ENCODE measurements around the gene ZNF37A. TPM values are rescaled to one million over a fixed set of nuclear protein-coding genes. Genes with fewer than 3 reads are reported as not detected.
"Not testable (repeated sequence)": the region's sequence is repeated elsewhere in the genome, so short reads cannot be mapped to it uniquely, and the experiment has no call there.

The ZNF37A gene
- 10 to 100 TPM; 15.9 to 19.5 TPM for total RNA-seq
- long read RNA-seq, donor 1, partial matches to known transcripts: 0 of 2 reads
- long read RNA-seq, donor 1, other reads (novel, unspliced or antisense): 2 of 2 reads
- long read RNA-seq, donor 2, full-length matches to known transcripts: 1 of 11 reads
- long read RNA-seq, donor 2, partial matches to known transcripts: 2 of 11 reads
- long read RNA-seq, donor 2, other reads (novel, unspliced or antisense): 8 of 11 reads

- peak; percentile 97 for DNase-seq (ENCODE audit: low spot score)
- intact Hi-C loops (cut with DNase I): no loop called here
These were observed at the start of gene ZNF37A for GRCh38 chr10:38094158-38094926. TSS of gene ZNF37A (plus strand) at chr10:38094337. CDS start at chr10:38096618, 2,281 bp downstream.

GRCh38 chr10:38045129-38045528 is 49.0 kb upstream of the ZNF37A start:
- no peak for DNase-seq (ENCODE audit: low spot score)
- intact Hi-C loops (cut with DNase I): no loop called here

- DNase-seq (ENCODE audit: low spot score): no peak
- intact Hi-C loops (cut with DNase I): no loop called here
These were observed 46.5 kb upstream of the ZNF37A start for GRCh38 chr10:38047666-38048065.

GRCh38 chr10:38050212-38050611 is 43.9 kb upstream of the ZNF37A start:
- DNase-seq (ENCODE audit: low spot score): no peak
- intact Hi-C loops (cut with DNase I): no loop called here

GRCh38 chr10:38054361-38054797 is 39.8 kb upstream of the ZNF37A start:
- intact Hi-C loops (cut with DNase I): no loop called here
- DNase-seq (ENCODE audit: low spot score): no peak

GRCh38 chr10:38055274-38055894 is 38.8 kb upstream of the ZNF37A start:
- intact Hi-C loops (cut with DNase I); DNase-seq (ENCODE audit: low spot score): not testable (repeated sequence)

- intact Hi-C loops (cut with DNase I): loop anchor here in 1 of 2 donors (2.0 kb wide), 1 partner anchor 19 kb away; no protein-coding TSS in a partner anchor
- DNase-seq (ENCODE audit: low spot score): not testable (repeated sequence)
These were observed 24.5 kb upstream of the ZNF37A start for GRCh38 chr10:38069663-38070062.

- DNase-seq (ENCODE audit: low spot score): no peak
- intact Hi-C loops (cut with DNase I): no loop called here
These were observed 23.6 kb upstream of the ZNF37A start for GRCh38 chr10:38070501-38070900.

- intact Hi-C loops (cut with DNase I): no loop called here
- DNase-seq (ENCODE audit: low spot score): no peak
These were observed 21.6 kb upstream of the ZNF37A start for GRCh38 chr10:38072552-38072951.

- no peak for DNase-seq (ENCODE audit: low spot score)
- intact Hi-C loops (cut with DNase I): no loop called here
These were observed 17.4 kb upstream of the ZNF37A start for GRCh38 chr10:38076687-38077086.

- DNase-seq (ENCODE audit: low spot score); intact Hi-C loops (cut with DNase I): not testable (repeated sequence)
These were observed 819 bp upstream of the ZNF37A start for GRCh38 chr10:38093318-38093717.

GRCh38 chr10:38093816-38094157 is 350 bp upstream of the ZNF37A start:
- DNase-seq (ENCODE audit: low spot score): no peak
- intact Hi-C loops (cut with DNase I): no loop called here

GRCh38 chr10:38094927-38095574 is 914 bp downstream of the ZNF37A start:
- no peak for DNase-seq (ENCODE audit: low spot score)
- intact Hi-C loops (cut with DNase I): no loop called here

- intact Hi-C loops (cut with DNase I): no loop called here
- no peak for DNase-seq (ENCODE audit: low spot score)
These were observed 8.7 kb downstream of the ZNF37A start for GRCh38 chr10:38102880-38103279.

- DNase-seq (ENCODE audit: low spot score): no peak
- intact Hi-C loops (cut with DNase I): no loop called here
These were observed 9.6 kb downstream of the ZNF37A start for GRCh38 chr10:38103756-38104155.

- intact Hi-C loops (cut with DNase I): no loop called here
- no peak for DNase-seq (ENCODE audit: low spot score)
These were observed 18.0 kb downstream of the ZNF37A start for GRCh38 chr10:38112159-38112558.

- intact Hi-C loops (cut with DNase I): no loop called here
- no peak for DNase-seq (ENCODE audit: low spot score)
These were observed 24.1 kb downstream of the ZNF37A start for GRCh38 chr10:38118072-38118807.

GRCh38 chr10:38119038-38119437 is 24.9 kb downstream of the ZNF37A start:
- no peak for DNase-seq (ENCODE audit: low spot score)
- intact Hi-C loops (cut with DNase I): no loop called here

- intact Hi-C loops (cut with DNase I): no loop called here
- no peak for DNase-seq (ENCODE audit: low spot score)
These were observed 33.7 kb downstream of the ZNF37A start for GRCh38 chr10:38127812-38128211.

Data from posterior vena cava (tissue), 2 donors.